Fibroblast of the conjunctiva (primary cell): Measurements from ENCODE around the gene ORC6.

Source experiments
- DNase-seq: peaks from one replicate; pipeline ENCODE4 v3.0.0-alpha.2; 2010; ENCODE audit warnings: low read depth

ORC6 gene

DNA sequence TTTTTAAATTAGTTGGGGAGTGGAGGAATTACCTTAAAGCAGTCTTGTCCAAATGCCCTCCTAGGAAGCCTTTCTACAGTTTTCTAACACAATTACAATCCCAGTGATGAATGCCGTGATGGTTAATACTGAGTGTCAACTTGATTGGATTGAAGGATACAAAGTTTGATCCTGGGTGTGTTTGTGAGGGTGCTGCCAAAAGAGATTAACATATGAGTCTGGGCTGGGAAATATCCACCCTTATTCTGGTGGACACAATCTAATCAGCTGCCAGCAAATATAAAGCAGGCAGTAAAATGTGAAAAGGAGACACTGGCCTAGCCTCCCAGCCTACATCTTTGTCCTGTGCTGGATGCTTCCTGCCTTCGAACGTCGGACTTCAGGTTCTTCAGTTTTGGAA lies 12.2 kb downstream of the ORC6 start:
- DNase-seq: no peak

DNA sequence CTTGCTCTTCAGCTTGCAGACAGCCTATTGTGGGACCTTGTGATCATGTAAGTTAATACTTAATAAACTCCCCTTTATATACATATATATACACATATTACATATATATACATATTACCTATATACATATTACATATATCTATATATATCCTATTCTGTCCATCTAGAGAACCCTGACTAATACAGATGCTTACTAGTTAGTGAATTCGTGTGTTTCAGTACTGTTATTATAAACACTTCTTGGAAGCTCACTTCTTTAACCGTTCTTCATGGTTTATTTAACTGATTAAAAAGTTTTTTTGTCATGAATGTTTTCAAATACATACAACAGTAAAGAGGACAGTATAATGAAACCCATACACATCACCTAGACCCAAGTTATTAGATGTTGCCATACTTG lies 12.6 kb downstream of the ORC6 start:
- DNase-seq: no peak

- DNase-seq: no peak
These were observed 17.2 kb downstream of the ORC6 start for GRCh38 chr16:46706642-46707041.

DNA sequence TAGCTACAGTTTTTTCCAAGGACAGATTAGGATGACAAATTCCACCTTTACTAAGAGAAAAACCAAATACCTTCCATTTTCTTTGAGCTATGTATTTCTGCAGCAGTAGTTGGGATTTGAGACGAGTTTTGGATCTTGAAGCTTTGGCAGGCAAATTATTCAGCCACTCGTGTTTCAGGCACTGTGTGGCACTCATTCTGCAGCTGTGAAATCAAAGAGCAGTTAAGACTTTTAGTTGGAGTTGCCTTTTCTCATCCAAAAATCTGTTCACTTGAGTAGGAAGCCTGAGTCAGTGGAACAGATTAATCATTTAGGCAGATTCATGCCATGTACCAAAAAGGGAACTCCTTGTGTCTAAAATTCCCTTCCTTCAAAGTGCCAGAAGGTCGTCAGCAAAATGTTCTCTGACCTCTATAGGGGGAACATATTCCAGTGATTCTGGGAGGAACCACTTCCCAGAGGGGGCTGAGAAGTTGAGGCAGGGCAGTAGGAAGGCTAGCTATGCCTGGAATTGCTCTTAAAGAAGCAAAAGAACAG lies 20.1 kb downstream of the ORC6 start:
- DNase-seq: no peak

DNA sequence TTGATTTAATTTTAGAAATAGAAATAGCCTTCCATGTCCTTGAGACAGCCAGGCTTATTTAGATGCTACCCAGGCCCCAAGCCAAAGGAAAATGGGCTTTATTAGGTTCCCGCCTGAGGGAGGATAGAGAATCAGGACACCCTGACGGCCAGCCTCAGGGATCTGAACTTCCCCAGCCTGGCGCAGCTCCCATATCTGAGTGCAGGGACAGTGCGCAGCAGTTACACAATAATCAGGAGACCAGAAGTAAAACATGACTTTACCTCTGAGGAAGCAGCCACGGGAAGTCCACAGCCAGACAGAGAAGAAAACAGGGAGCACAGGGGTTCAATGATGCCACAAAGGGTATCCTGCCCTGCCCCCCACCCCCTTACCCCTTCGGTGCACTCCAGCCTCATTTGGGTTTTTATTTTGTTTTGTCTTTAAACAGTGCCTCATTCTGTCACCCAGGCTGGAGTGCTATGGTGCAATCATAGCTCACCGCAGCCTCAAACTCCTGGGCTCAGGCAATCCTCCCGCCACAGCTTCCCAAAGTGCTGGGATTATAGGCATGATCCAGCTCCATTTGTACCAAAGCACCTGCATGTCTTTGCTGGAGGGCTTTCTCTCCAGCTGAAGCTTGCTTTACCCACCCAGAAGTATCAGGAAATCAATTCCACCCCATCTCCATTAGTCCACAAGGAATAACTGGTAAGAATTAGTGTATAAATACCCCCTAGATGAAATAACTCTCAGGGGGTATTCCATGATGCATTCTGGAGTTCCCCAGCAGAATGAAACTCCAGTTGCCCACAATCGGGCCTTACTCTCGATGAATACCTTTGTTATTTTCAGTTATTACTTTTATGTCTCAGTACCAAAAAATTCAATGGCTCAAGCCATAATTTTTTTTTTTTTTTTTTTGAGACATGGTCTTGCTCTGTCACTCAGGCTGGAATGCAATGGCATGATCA lies 21.9 kb downstream of the ORC6 start:
- DNase-seq: no peak

DNA sequence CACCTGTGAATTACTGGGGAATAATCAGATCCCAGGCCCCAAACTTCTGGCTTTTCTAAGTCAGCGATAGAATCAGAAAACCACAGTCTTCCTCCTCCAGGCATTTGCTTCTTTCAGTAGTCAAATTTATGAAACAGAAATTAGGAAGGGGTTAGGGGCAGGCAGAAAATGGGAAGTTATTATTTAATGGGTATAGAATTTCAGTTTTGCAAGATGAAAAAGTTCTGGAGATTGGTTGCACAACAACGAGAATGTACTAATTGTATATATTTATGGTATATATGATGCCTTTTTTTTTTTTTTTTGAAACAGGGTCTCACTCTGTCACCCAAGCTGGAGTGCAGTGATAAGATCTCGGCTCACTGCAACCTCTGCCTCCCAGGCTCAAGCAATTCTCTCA lies 23.5 kb downstream of the ORC6 start:
- DNase-seq: no peak

DNA sequence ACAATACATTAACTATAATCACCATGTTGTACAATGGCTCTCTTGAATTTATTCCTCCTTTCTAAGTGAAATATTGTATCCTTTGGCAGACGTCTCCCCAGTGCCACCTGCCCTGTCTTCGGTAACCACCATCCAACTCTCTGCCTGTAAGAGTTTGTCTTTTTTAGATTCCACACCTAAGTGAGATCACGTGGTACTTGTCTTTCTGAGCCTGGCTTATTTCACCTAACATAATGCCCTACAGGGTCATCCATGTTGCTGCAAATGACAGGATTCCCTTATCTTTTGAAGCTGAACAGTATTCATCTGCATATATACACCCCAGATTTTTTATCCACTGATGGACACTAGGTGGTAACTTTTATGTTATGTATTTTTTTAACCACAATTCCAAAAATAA lies 24.2 kb downstream of the ORC6 start:
- no peak for DNase-seq

DNA sequence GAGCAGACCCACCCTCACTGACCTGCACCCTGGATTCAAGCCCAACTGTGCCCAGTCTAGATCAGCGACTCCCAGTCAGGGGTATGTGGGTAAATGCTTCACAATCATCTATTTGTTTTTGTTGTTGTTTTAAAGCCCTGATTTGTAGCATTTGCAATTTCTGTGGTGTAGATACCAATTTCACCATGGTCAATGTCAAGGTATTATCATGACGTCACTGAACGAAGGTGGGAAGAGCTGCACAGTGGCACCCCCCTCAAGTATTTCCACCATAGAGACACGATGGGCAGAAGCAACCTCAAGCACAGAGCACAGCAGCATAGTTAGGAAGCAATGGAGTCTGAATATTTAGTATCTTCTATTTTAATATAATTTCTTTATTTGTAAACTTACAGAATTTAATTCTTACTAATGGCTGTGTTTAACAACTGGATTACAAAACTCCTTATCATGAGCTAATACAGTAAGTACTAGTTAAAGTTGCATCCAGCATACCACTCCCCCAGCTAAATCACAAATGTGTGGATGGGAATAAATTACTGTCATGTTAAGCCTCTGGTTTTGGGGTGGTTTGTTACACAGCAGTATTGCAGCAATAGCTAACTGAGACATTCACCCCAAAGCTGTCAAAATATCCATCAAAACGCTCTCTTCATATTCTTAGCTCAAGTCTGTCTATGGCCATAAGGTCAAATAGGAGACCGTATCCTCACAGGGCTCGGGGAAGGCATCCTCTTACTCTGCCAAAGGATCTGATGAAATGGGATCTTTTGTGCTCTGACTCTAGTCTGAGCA lies 25.5 kb downstream of the ORC6 start:
- no peak for DNase-seq

GRCh38 chr16:46715769-46716305 lies 26.4 kb downstream of the ORC6 start:
- DNase-seq: no peak

- DNase-seq: no peak
These were observed 28.2 kb downstream of the ORC6 start for GRCh38 chr16:46717692-46718091.

DNA sequence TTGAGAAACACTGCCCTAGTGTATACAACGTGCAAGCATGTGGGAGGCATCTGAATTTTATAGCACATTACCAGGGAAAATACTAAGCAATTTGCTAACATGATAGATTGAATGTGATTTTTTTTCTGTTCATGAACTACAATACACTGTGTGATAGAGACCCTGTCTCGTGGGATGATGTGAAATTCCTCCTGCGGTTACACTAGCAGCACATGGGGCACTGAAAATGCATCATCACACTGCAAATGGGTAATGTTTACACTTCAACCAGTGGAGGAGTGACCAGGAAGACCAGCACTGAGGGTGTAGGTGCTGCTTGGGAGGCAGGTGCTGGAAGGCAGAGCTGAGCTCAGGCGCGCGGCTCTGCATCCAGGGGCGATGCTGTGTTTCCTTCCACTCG lies 28.8 kb downstream of the ORC6 start:
- DNase-seq: no peak

DNA sequence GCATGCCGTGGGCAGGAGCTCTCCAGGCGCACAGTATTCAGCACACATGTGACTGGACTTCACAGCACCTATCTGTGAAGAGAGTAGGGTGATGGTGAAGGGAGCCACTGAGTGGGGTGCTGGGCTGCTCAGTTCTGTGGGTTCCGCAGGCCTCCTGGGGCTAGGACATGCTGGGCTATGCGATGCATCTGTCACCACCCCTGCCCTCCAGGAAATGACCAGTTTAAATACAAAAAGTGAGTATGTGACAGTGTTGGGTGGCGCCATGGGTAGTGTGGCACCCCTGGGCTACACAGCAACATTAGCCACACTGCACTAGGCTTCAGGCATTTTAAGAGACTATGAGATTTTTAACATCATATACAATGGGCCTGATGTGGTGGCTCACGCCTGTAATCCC lies 30.1 kb downstream of the ORC6 start:
- DNase-seq: no peak

DNA sequence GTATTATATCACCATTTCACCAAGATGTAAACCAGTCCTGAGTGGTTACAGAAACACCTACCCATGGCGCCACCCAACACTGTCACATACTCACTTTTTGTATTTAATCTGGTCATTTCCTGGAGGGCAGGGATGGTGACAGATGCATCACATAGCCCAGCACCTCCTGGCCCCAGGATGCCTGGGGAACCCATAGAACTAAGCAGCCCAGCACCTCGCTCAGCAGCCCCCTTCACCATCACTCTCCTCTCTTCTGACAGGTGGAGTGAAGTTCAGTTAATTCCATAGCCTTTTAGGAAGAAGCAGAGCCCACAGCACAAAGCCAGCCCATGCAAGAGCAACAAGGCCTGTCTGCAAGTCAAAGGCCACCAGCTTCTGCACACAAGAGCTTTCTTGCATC lies 31.2 kb downstream of the ORC6 start:
- DNase-seq: no peak

- no peak for DNase-seq
These were observed 32.4 kb downstream of the ORC6 start for GRCh38 chr16:46721885-46722284.

- no peak for DNase-seq
These were observed 37.7 kb downstream of the ORC6 start for GRCh38 chr16:46727184-46727583.

DNA sequence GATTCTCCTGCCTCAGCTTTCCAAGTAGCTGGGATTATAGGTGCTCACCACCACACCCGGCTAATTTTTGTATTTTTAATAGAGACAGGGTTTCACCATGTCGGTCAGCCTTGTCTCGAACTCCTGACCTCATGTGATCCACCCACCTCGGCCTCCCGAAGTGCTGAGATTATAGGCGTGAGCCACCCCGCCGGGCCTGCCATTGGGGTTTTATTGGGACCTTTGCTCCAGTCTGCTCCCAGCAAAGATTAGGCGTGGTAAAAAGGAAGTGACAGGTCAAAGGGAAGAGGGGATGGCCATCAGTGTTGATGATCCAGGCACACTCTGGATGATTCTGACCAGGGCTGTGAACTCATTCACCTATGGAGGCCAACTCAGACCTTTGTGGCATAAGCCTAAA lies 38.2 kb downstream of the ORC6 start:
- DNase-seq: no peak

GRCh38 chr16:46728806-46729205 lies 39.3 kb downstream of the ORC6 start:
- no peak for DNase-seq

DNA sequence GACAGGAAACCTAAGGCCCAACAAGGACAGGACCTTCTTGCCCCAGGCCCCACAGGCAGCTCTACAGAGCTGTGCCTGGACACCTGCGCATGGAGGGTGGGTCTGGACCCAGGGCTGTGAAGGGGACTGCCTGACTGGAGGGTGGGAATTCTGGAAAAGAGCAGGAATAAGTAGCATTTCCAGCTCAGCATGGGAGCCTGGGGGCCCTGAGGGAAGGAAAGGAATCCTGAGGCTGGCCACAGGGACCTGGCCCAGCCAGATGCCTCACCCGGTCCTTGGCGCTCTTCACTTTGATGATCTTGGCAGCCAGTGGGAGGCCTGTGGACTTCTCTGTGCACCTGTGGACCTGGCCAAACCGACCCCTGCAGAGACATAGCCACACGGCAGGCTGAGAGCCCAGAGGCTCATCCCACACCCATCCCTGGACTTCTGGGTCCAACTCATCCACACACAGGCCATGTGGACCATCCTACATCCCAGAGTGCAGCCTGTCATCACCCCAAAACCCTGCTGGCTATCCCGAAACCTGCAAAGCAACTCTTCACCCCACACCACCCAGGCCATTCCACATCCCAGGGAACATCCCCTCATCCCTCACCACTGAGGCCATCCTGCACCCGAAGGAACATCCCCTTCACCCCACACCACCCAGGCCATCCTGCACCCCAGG lies 40.0 kb downstream of the ORC6 start:
- no peak for DNase-seq

GRCh38 chr16:46730126-46730525 lies 40.7 kb downstream of the ORC6 start:
- DNase-seq: no peak

DNA sequence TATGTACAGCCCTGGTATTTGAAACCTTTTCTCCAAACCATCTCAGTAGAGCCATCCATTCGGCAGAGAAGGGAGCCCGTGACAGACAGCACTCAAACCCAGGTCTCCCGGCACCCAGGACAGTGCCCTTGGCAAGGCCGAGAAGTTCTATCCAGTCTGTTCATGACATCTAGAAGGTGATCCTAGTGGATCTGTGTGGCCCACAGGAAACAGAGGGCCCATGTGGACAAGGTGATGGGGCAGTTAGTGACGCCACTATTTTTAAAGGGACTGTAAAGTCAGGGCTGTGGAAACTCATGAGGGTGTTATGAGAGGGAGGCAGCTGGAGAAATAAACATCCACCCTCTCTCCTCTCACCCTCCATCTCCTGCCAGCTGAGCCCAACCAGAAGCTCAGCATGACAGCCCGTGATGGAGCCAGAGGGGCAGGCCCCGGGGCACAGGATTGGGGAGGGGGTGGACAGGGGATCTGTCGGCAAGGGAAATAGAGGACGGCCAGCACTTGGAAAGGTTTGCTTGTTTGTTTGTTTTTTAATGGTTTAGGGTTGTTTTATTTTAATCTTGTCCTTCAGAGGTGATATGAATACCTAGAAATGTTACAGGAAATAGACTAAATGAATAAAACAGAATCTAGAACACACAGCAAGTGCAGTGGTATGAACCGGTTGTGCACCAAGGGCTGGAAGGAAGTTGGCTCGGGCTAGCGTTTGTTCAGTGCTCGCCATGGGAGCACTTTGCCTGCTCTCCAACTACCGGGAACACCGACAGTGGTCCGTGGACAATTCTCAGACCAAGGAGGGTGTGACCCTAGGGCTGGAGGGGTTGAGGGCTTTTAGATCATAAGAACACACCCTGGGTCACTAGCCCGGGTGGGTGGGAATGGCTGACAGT lies 41.6 kb downstream of the ORC6 start:
- no peak for DNase-seq
